Left lung (tissue), 10 donors: ENCODE measurements around the gene TMEM178A. TPM values are rescaled to one million over a fixed set of nuclear protein-coding genes. Genes with fewer than 3 reads are reported as not detected.
A peak's percentile ranks its signal among the peaks of the same experiment; 100 is the strongest.

ENCODE experiments used
- ATAC-seq: fragments of 200-7000 bp; cut with Tn5 transposase; one replicate; pipeline ENCODE4 v1.9.1; 2020; ENCODE audit warnings: moderate library complexity
- DNase-seq, 4 donors: peaks; one replicate each; pipeline ENCODE4 v3.0.0-alpha.2; 2013 to 2020
- H3K27ac ChIP-seq, 2 donors: fragments of 200-600 bp; sonication (generic) in 1 of 2; one replicate each; pipeline versions ENCODE4 v1.5.0 to v1.8.0; 2020 to 2021
- H3K27me3 ChIP-seq, 2 donors: fragments of 200-600 bp; sonication (generic) in 1 of 2; one replicate each; pipeline versions ENCODE4 v1.5.0 to v1.8.0; 2020 to 2021
- H3K36me3 ChIP-seq, 2 donors: fragments of 200-600 bp; sonication (generic) in 1 of 2; one replicate each; pipeline versions ENCODE4 v1.5.0 to v1.8.0; 2020 to 2021
- H3K4me1 ChIP-seq, 2 donors: fragments of 200-600 bp; one replicate each; pipeline ENCODE4 v1.8.0; 2021
- H3K4me3 ChIP-seq, 2 donors: fragments of 200-600 bp; sonication (generic) in 1 of 2; one replicate each; pipeline versions ENCODE4 v1.5.0 to v1.8.0; 2020 to 2021; ENCODE audit warnings: mild to moderate bottlenecking in 1 of 2
- H3K9me3 ChIP-seq, 2 donors: fragments of 200-600 bp; sonication (generic) in 1 of 2; one replicate each; pipeline versions ENCODE4 v1.5.0 to v1.8.0; 2020 to 2021
- CTCF ChIP-seq, 2 donors: fragments of 200-600 bp; sonication (generic) in 1 of 2; IDR thresholded peaks; one replicate each; pipeline versions ENCODE4 v1.5.0 to v1.8.0; 2021; ENCODE audit warnings: antibody characterized with exemption in 2 of 2
- intact Hi-C, 2 donors: fragments of 100-400 bp; cut with DNase I; formaldehyde crosslinking; loops; one replicate each; pipeline versions ENCODE4 v1.11.2 to v1.14.2; 2022
- polyA plus RNA-seq, 6 donors: library from polyadenylated mRNA; unstranded; fragments of 120-200 nt; gene quantifications; one replicate each; pipeline ENCODE4 v1.2.1, GENCODE V29; 2013; ENCODE audit not compliant: insufficient read length in 6 of 6
- total RNA-seq, 2 donors: library from RNA; stranded (reverse); fragmentation: NEBNext Ultra II Directional; extraction: Animal tissue kit (Norgen Biotek cat#: 25700); gene quantifications; one replicate each; pipeline ENCODE4 v1.2.1, GENCODE V29; 2021
- donor health status: DM: no; HTN: yes; CAD: no.
- donor health status: DM: no; HTN: no; CAD: no.

TMEM178A gene
- total and polyA plus RNA-seq, 8 donors: 1.4 to 11.2 (median 9.6) TPM

GRCh38 chr2:39629646-39630045 is 36.1 kb upstream of the TMEM178A start:
- no peak for TF ChIP-seq CTCF (IDR thresholded peaks at IDR 0.05)
- DNase-seq: no peak
- H3K9me3 ChIP-seq: no peaks in the 10 kb centered on the region
- H3K4me1 ChIP-seq: no peaks in the 10 kb centered on the region
- ATAC-seq: no peak
- no peaks in the 10 kb centered on the region for H3K36me3 ChIP-seq
- no peak overlapping the region for H3K27ac ChIP-seq
- intact Hi-C loops: no loop called here
- H3K4me3 ChIP-seq: no peak overlapping the region
- no peaks in the 10 kb centered on the region for H3K27me3 ChIP-seq

- DNase-seq (no peak), ATAC-seq (no peak)
- Histone ChIP-seq H3K4me3 (no peak overlapping the region), H3K27me3 (no peaks in the 10 kb centered on the region), H3K9me3 (no peaks in the 10 kb centered on the region), H3K36me3 (no peaks in the 10 kb centered on the region), H3K27ac (no peak overlapping the region), H3K4me1 (no peaks in the 10 kb centered on the region)
- no peak for TF ChIP-seq CTCF (IDR thresholded peaks at IDR 0.05)
- intact Hi-C loops: no loop called here
Observed at GRCh38 chr2:39631256-39631655, 34.5 kb upstream of the TMEM178A start.

GRCh38 chr2:39631718-39632117 is 34.0 kb upstream of the TMEM178A start:
- no peak overlapping the region for H3K27ac ChIP-seq
- H3K9me3 ChIP-seq: no peaks in the 10 kb centered on the region
- H3K36me3 ChIP-seq: no peaks in the 10 kb centered on the region
- H3K4me3 ChIP-seq: no peak overlapping the region
- intact Hi-C loops: no loop called here
- H3K4me1 ChIP-seq: no peaks in the 10 kb centered on the region
- no peak for DNase-seq
- TF ChIP-seq CTCF (IDR thresholded peaks at IDR 0.05): no peak
- peak; percentile 34 for ATAC-seq
- no peaks in the 10 kb centered on the region for H3K27me3 ChIP-seq

GRCh38 chr2:39632876-39633275 is 32.8 kb upstream of the TMEM178A start:
- Histone ChIP-seq H3K9me3 (no peaks in the 10 kb centered on the region), H3K27me3 (no peaks in the 10 kb centered on the region), H3K4me1 (no peaks in the 10 kb centered on the region), H3K4me3 (no peak overlapping the region), H3K36me3 (no peaks in the 10 kb centered on the region), H3K27ac (no peak overlapping the region)
- intact Hi-C loops: no loop called here
- DNase-seq: no peak
- no peak for ATAC-seq
- TF ChIP-seq CTCF (IDR thresholded peaks at IDR 0.05): no peak

- no peak for ATAC-seq
- no peak overlapping the region for H3K4me3 ChIP-seq
- intact Hi-C loops: no loop called here
- no peaks in the 10 kb centered on the region for H3K4me1 ChIP-seq
- no peaks in the 10 kb centered on the region for H3K27me3 ChIP-seq
- no peaks in the 10 kb centered on the region for H3K36me3 ChIP-seq
- H3K9me3 ChIP-seq: no peaks in the 10 kb centered on the region
- no peak for DNase-seq
- H3K27ac ChIP-seq: no peak overlapping the region
- no peak for TF ChIP-seq CTCF (IDR thresholded peaks at IDR 0.05)
Observed at GRCh38 chr2:39636306-39636705, 29.4 kb upstream of the TMEM178A start.
